Raji (cell line): ENCODE data around the gene DSTN.

ENCODE experiments used
- POLR2A ChIP-seq: IDR thresholded peaks from 2 replicates; pipeline ENCODE4 v1.6.1; 2011; ENCODE audit warnings: low read depth, low read length, control low read depth; ENCODE audit not compliant: insufficient read depth

DSTN gene

GRCh38 chr20:17640146-17640874, 70.4 kb downstream of the DSTN start:
- TF ChIP-seq POLR2A = no peak

GRCh38 chr20:17640875-17641378, 71.1 kb downstream of the DSTN start:
- no peak for TF ChIP-seq POLR2A

- TF ChIP-seq POLR2A = no peak
These were observed 71.7 kb downstream of the DSTN start for GRCh38 chr20:17641520-17641964.

GRCh38 chr20:17641993-17642392, 72.1 kb downstream of the DSTN start:
- TF ChIP-seq POLR2A = no peak

- TF ChIP-seq POLR2A = no peak
These were observed 72.8 kb downstream of the DSTN start for GRCh38 chr20:17642404-17643269.

GRCh38 chr20:17643531-17644188, 73.8 kb downstream of the DSTN start:
- TF ChIP-seq POLR2A = no peak

- no peak for TF ChIP-seq POLR2A
These were observed 74.6 kb downstream of the DSTN start for GRCh38 chr20:17644451-17644850.

- TF ChIP-seq POLR2A = no peak
These were observed 75.1 kb downstream of the DSTN start for GRCh38 chr20:17645010-17645409.

- no peak for TF ChIP-seq POLR2A
These were observed 75.8 kb downstream of the DSTN start for GRCh38 chr20:17645546-17646208.

- TF ChIP-seq POLR2A = no peak
These were observed 76.5 kb downstream of the DSTN start for GRCh38 chr20:17646209-17646960.

GRCh38 chr20:17646961-17647301, 77.1 kb downstream of the DSTN start:
- no peak for TF ChIP-seq POLR2A

GRCh38 chr20:17647391-17648314, 77.8 kb downstream of the DSTN start:
- TF ChIP-seq POLR2A = no peak

- TF ChIP-seq POLR2A = no peak
These were observed 78.4 kb downstream of the DSTN start for GRCh38 chr20:17648315-17648646.
